NCI-H1694 treated with DMSO at 0.1 percent for 48 hours (cell line): Measurements from ENCODE around the gene FBN3.
"Not testable (repeated sequence)": the region's sequence is repeated elsewhere in the genome, so short reads cannot be mapped to it uniquely, and the experiment has no call there.

Source experiments
- DNase-seq: peaks from one replicate; lab custom pipeline; 2025; lab: John Stamatoyannopoulos, UW

The FBN3 gene

DNA sequence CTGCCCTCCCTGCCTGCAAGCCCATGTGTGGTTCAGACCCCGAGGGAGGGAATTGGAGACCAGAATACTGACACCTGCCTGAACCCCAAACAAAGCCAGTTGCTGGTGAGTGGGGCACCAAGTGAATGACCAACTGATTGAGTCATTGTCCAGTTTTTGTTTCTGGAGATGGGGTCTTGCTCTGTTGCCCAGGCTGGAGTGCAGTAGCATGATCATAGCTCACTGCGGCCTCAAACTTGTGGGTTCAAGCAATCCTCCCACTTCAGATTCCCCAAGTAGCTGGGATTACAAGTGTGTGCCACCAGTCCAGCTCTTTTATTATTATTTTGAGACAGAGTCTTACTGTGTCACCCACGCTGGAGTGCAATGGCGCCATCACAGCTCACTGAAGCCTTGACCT, 92.9 kb downstream of the FBN3 start:
- DNase-seq: no peak

DNA sequence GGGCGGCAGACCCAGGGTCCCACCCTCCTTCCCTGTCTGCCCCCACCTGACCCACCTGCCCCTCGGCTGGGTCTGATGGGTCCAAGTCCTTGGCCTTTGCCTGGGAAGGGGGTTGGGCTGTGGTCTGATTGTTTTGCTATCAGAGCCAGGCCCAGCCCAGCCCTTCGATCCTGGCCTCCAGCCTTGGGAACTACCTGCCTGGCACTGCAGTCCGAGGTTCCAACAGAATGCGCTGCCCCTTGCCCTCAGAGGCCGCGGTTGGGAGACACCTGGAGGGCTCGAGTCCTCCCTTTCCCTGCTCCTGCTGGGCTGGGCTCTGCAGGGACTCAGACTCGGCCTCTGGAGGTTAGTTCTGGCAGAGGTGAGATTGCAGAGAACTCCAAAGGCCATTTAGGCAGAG, 95.2 kb downstream of the FBN3 start:
- no peak for DNase-seq

DNA sequence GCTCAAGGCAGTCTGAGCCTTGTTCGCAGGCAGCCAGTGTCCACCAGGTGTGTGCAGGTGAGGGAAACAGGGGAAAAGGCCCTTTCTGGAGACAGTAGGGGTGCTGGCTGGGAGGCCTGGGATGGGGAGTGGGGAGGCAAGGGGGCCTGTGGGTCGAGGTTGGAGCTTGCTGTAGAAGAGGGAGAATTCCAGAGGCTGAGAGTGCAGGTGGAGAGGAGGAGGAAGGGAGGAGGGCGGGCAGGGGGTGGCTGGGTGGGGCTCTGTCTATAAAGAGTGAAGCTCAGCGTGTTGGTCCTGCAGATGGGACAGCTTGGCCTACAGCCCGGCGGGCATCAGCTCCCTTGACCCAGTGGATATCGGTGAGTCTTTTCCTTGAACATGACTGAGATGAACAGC, 96.9 kb downstream of the FBN3 start, which contains the start of gene CCL25:
CCL25 (plus strand) TSS at position 297 of the 396 bp plus-strand sequence. CDS start 290 bp downstream, outside the sequence.
- DNase-seq: no peak

DNA sequence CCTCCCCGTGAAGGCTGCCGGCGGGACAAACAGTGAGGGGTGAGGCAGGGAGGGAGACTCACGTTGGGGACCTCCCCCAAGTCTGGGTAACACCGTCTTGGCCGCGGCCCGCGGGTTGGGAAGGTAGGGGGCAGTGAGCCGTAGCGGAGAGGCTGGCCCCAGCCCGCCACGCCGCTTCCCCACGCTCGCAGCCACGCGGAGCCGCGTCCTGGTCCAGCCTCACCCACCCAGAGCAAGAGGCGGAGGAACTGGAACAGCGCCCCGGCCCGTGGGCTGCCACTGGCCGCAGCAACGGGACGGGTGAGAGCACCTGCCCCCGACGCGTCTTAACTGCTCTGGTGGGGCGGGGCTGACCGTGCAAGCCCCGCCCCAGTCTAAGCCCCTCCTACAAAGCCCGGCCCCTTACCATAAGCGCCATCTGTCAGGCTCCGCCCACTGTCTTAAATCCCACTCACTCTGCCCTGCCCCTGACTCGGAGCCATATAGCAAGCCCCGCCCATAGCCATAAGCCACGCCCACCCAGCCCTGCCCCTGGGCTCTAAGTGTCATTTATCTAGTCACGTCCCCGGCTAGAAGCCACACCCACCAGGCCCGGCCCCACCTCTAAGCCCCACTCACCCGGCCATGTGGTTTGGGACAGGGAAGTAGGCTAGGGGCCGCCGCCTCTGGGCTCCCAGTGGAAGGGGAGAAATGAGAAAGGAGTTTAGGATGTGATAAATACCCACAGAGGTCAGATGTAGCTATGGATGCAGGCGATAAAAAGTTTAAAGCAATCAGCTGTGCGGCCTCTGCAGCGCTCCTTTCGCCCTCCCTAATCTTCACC, 98.9 kb downstream of the FBN3 start:
- peak; percentile 37 for DNase-seq

DNA sequence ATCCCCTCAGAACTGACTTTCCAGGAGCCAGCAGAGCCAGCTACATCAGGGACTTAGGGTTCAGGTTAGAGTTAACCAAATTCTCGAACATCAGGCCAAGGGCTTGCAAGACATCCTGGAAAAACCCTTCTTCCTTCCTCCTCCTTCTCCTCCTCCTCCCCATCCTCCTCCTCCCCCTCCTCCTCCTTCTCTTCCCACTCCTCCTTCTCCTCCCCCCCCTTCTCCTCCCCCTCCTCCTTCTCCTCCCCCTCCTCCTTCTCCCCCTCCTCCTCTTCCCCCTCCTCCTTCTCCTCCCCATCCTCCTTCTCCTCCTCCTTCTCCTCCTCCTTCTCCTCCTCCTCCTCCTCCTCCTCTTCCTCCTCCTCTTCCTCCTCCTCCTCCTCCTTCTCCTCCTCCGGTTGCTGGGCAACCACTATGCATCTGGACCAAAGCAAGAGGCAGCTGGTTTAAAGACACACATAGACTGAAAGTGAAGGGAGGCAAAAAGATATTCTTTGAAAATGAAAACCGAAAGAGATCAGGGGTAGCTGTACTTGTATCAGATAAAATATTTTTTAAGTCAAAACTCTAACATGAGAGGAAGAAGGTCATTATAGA, 102.7 kb downstream of the FBN3 start:
- no peak for DNase-seq

DNA sequence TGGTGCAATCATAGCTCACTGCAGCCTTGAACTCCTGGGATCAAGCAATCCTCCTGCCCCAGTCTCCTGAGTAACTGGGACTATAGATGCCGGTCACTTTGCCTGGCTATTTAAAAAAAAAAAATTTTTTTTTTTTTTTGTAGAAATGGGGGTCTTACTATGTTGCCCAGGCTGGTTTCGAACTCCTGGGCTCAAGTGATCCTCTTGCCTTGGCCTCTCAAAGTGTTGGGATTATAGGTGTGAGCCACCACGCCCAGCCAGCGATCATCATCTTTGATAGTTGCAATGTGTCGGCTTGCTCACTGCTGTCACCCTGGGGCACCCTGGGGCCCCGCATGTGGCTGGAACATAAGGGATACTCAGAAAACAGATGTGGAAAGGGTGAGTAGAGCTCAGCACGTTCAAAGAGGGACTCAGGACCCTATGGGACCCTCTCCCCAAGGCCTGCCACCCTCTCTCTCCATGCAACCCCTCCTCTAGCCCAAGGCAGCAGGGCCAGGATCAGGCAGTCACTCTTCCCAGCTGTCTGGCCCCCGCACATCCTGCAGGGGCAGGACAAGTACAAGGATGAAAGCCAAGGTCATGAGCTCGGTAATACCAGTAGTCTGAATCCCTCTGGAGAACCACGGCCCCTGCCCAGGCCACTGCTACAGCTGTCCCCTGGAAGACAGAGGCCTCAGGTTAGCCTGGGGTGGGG, 103.4 kb downstream of the FBN3 start:
- DNase-seq: no peak

DNA sequence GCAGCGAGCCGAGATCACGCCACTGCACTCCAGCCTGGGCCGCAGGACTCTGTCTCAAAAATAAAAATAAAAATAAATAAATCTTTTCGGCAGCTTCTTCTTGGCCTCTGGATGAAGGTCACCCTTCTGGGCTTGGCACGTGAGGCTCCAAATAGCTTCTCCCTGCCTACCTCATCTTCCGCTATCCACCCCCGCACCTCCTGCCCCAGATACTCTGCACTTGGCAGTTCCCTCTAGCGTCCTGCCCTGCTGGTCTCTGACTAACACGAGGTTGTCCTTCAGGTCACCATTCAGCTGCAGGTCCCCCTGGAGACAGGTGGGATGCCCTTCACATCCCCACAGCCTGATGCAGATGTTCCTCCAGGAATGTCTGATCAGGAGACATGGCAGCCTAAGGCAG, 105.4 kb downstream of the FBN3 start:
- DNase-seq: no peak

DNA sequence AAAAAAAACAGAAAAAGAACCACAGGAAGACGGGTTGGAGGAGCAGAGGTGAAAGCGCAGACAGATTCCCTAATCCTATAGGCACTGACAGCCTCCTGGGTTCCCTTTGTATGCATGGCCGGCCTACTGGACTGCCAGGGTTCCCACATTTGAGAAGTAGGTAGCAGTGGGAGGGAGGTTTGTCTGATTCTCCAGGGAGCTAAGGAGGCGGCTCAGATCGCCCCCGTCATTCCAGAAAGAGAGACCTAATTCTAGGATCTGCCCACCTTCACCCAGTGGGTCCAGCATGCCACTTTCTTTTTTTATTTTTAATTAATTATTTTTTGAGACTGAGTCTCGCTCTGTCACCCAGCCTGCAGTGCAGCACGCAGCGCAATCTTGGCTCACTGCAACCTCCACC, 106.5 kb downstream of the FBN3 start:
- DNase-seq: no peak

DNA sequence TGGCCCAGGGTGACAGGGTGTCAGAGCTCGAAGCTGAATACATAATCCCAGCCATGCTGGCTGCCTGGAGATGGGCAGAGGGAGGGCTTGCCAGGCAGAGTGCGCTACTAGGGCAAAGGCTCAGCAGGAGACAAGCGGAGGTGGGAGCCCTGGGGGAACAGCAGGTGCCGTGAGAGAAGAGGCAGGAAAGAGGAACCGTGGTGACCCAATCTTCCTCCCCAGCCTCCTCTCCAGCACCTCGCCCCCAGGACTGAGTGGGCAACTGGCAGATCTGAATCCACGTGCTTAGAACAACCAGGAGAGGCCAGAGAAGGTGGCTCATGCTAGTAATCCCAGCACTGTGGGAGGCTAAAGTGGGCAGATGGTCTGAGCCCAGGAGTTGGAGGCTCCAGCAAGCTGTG, 107.9 kb downstream of the FBN3 start:
- no peak for DNase-seq

DNA sequence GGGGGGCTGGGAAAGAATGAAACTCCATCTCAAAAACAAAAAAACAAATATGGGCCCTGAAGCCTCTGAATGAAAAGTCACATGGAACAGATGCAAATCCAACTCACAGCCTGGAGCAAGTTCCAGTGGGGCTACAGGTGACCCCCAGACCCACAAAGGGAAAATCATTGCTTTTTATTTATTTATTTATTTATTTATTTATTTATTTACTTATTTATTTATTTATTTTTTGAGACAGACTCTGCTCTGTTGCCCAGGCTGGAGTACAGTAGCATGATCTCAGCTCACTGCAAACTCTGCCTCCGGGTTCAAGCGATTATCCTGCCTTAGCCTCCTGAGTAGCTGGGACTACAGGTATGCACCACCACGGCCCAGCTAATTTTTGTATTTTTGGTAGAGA, 110.2 kb downstream of the FBN3 start:
- no peak for DNase-seq

DNA sequence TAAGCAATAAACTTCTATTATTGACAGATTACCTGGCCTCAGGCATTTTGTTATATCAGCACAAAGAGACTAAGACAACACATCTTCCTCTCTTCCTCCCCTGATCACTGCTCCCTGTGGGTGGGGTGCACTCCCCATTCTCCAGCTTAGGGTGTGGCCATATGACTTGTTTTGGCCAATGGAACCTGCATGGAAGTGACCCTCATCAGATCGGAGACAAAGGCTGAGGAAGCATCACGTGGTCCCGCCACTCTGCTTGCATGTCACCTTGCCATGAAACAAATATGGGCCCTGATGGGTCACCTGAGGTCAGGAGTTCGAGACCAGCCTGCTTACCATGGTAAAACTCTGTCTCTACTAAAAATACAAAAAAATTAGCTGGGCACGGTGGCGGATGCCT, 110.6 kb downstream of the FBN3 start:
- DNase-seq: no peak

DNA sequence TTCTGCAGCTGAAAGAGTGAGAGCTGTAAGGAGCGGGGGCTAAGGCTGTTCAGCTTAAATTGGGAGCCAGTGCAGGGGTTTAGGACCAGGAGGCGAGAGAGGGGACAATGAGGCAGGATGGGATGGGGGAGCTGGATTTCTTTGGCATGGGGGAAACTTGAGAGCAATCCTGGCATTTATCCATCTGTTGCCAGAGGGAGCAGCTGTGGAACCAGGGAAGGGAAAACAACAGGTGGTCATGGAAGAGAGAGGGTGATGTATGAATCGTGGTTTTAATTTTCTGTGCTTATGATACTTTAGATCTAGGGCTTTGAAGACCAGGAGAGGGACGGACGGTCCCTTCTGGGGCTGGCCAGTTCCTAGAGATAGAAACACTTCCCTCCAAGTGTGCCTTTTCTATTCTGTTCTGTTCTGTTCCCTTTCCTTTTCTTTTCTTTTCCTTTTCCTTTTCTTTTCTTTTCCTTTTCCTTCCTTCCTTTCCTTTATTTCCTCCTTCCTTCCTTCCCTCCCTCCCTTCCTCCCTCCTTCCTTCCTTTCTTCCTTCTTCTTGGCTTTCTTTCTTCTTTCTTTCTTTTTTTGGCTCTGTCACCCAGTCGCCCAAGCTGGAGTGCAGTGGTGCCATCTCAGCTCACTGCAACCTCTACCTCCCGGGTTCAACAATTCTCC, 112.8 kb downstream of the FBN3 start:
- DNase-seq: peak; percentile 68

DNA sequence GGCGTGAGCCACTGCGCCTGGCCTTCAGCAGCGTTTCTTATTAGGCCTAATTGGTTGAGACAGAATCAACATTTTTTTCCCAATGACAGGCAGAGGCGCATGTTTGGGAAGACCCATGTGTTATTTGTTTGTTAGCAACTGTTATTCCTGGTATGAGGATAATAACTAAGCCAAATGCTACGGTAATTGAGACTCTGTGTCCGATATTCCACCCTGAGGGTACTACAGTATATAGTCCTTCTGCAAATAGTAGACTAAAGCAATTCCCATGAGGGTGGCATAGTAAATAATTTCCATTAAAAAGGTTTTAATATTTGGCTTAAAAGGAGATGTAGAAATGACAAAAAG, 115.2 kb downstream of the FBN3 start:
- DNase-seq: peak; percentile 23

DNA sequence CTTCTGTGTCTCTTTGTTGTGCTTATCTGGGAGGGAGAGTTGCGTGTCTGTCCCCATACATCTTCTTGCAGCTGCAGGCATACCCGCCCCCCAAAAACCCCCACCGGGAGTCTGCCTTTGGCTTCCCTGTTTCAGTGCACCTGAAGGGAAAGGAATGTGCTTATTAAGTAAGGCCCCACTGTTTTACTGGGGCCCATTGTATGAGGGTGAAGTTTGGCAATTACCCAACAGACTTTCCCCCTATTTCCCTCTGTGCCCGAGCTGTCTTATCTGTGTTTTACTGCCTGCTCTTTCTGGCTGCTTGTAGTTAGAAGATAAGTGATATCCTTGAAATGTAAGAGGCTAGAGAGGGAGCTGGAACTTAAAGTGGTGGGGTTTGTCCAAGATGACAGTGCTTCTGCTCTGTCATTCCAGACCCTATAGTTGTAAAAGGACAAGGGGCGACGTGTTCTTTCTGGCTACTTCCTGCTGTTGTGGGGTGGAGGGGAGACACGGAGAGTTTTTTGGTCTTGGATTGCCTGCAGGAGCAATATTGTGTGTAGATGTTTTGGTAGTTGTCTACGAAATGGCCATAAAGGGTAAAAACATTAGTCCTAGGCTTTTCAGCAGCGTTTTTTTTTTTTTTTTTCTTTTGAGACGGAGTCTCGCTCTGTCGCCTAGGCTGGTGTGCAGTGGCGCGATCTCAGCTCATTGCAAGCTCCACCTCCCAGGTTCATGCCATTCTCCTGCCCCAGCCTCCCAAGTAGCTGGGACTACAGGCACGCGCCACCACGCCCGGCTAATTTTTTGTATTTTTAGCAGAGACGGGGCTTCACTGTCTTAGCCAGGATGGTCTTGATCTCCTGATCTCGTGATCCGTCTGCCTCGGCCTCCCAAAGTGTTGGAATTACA, 115.9 kb downstream of the FBN3 start:
- not testable (repeated sequence) for DNase-seq

DNA sequence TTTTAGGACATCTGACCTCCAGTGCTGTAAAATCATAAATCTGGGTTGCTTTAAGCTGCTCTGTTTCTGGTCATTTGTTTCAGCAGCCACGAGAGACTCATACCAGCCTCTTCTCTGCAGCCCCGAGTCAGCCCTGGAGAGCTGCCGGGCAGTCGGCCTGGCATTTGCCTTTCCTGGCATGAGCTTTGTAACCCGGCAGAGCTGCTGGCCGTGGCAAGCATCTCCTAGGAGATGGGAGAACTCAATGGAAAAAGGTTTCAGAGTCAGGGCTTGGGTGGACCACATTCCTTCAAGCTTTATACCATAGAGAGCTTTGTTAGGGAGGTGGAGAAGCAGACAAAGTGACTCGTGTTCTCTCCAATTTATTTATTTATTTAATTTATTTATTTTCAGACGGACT, 118.4 kb downstream of the FBN3 start:
- no peak for DNase-seq

DNA sequence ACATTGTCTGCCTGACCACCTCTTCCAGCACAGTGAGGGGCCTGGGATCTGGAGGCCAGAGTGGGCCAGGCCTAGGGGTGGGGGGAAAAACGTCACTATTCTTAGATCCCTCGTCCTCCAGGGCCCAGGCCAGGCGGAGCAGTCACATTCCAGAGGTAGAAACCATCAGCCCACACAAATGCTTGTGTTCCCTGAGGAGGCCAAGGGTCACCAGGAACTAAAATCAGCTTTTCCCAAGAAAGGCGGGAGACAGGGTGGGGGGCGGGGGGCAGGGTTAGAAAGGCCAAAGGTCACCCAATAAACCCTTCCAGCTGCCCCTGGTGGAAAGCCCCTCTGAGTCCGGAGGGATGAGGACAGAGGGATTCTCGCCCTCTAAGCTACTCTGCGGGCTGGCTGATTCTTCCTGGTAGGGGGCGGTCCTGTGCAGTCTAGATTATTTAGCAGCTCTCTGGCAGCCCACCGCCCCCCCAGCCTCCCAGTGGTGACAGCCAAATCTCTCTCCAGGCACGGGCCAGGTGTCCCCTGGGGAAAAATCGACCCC, 120.4 kb downstream of the FBN3 start:
- DNase-seq: no peak

DNA sequence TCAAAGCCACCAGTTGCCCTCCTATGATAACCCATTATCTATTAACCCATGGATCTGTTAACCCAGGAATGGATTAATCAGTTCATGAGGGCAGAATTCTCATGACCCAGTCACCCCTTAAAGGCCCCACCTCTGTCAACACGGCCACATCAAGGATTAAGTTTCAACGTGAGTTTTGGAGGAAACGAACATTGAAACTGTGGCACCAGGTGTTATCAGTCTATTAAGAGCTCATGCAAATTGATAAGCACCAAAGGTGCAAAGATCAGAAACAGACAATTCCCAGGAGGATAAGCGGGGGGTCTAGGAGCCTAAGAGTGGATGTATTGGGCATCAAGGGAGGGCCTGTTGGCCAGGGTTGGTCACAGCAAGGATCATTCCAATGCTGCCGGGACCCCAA, 124.1 kb downstream of the FBN3 start:
- DNase-seq: no peak

DNA sequence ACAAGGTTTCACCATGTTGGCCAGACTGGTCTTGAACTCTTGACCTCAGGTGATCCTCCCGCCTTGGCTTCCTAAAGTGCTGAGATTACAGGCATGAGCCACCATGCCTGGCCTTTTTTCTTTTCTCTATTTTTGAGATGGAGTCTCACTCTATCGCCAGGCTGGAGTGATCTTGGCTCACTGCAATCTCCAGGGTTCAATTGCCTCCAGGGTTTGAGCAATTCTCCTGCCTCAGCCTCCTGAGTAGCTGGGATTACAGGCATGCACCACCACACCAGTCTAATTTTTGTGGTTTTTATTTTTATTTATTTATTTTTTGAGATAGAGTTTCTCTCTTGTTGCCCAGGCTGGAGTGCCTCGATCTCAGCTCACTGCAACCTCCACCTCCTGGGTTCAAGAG, 125.1 kb downstream of the FBN3 start:
- DNase-seq: not testable (repeated sequence)

DNA sequence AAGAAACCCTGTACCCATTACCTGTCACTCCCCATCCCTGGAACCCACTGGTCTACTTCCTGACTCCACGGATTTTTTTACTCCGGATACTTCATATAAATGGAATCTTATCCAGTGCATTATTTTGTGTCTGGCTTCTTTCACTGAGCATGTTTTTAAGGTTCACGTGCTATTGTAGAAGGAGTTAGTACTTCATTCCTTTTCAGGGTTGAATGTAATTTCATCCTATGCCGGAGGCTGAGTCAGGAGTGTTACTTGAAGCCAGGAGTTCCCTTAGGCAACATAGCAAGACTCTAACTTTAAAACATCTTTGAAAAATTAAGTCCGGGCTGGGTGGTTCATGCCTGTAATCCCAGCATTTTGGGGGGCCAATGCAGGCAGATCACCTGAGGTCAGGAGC, 126.0 kb downstream of the FBN3 start:
- DNase-seq: no peak

DNA sequence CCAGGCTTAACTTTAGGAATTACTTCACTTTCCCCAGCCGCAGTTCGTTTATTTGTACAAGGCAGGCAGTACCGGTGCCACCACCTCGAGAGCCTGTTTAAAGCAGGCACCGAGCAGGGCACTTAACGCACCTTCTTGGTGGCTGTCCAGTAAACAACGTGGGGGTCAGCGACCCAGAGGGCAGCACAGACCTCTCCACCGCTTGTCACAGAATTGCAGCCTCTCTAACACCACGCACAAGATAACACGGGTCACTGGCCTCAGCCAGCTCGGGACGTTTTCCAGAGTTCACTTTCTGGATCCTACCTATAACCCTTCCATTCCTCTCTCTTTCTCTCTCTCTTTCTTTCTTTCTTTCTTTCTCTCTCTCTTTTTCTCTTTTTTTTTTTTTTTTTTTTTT, 127.1 kb downstream of the FBN3 start:
- DNase-seq: no peak

DNA sequence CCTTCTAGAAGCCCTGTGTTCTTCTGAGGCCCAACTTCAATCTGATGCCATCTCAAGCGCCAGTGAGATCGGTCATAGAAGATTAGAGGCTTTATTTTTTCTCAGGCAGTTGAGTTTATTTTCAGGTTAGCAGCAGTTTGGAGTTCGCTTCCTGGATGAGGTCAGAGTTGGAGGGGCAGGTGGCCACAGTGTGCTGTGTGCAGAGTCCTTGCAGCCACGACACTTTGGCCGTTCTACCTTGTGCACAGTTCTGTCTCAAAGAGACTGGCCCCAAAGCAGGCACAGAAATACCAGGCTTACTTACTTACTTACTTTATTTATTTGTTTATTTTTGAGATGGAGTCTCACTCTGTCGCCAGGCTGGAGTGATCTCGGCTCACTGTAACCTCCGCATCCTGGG, 128.0 kb downstream of the FBN3 start:
- DNase-seq: no peak
